T-helper 1 cell (primary cell): ENCODE data around the gene MARCHF3.
A peak's percentile ranks its signal among the peaks of the same experiment; 100 is the strongest.
"Not testable (repeated sequence)": the region's sequence is repeated elsewhere in the genome, so short reads cannot be mapped to it uniquely, and the experiment has no call there.

Experiments used
- DNase-seq, 5 donors: peaks; one replicate each; pipeline ENCODE4 v3.0.0-alpha.2; 2012 to 2020

Gene MARCHF3

GRCh38 chr5:127046343-127047072 lies 16.1 kb upstream of the MARCHF3 start:
- no peak for DNase-seq

- no peak for DNase-seq
Measured at GRCh38 chr5:127042593-127042992, 12.2 kb upstream of the MARCHF3 start.

GRCh38 chr5:127041571-127041970 lies 11.2 kb upstream of the MARCHF3 start:
- no peak for DNase-seq

- no peak for DNase-seq
Measured at GRCh38 chr5:127040796-127041520, 10.6 kb upstream of the MARCHF3 start.

GRCh38 chr5:127038550-127038949 lies 8.2 kb upstream of the MARCHF3 start:
- no peak for DNase-seq

- DNase-seq: no peak
Measured at GRCh38 chr5:127031863-127032232, 1.5 kb upstream of the MARCHF3 start.

GRCh38 chr5:127031147-127031862 lies 947 bp upstream of the MARCHF3 start:
- peak in 3 of 5 donors; percentile 9 to 34 (median 17) for DNase-seq

- peak; percentile 10 to 50 (median 21) for DNase-seq
Measured at GRCh38 chr5:127029581-127030258, 638 bp downstream of the MARCHF3 start.

GRCh38 chr5:127028822-127029457 lies 1.4 kb downstream of the MARCHF3 start:
- DNase-seq: no peak

- DNase-seq: no peak
Measured at GRCh38 chr5:127027539-127027938, 2.8 kb downstream of the MARCHF3 start.

- no peak for DNase-seq
Measured at GRCh38 chr5:127026166-127026565, 4.2 kb downstream of the MARCHF3 start.

- DNase-seq: no peak
Measured at GRCh38 chr5:127025467-127025866, 4.9 kb downstream of the MARCHF3 start.

- no peak for DNase-seq
Measured at GRCh38 chr5:127024821-127025220, 5.5 kb downstream of the MARCHF3 start.

GRCh38 chr5:127023552-127024191 lies 6.7 kb downstream of the MARCHF3 start:
- not testable (repeated sequence) for DNase-seq

- DNase-seq: no peak
Measured at GRCh38 chr5:127022846-127023245, 7.5 kb downstream of the MARCHF3 start.

GRCh38 chr5:127019928-127020327 lies 10.4 kb downstream of the MARCHF3 start:
- DNase-seq: no peak

- DNase-seq: not testable (repeated sequence)
Measured at GRCh38 chr5:127016722-127017121, 13.6 kb downstream of the MARCHF3 start.

GRCh38 chr5:127015716-127016115 lies 14.6 kb downstream of the MARCHF3 start:
- DNase-seq: no peak

- no peak for DNase-seq
Measured at GRCh38 chr5:127014573-127014972, 15.8 kb downstream of the MARCHF3 start.

- DNase-seq: no peak
Measured at GRCh38 chr5:127013407-127013806, 17.0 kb downstream of the MARCHF3 start.

- no peak for DNase-seq
Measured at GRCh38 chr5:127012916-127013315, 17.4 kb downstream of the MARCHF3 start.
